Tibial artery (tissue), 4 donors: ENCODE measurements around the gene RAPGEF4.

Experiments
- DNase-seq, 2 donors: peaks; one replicate each; pipeline ENCODE4 v3.0.0-alpha.2; 2019
- H3K27ac ChIP-seq, 2 donors: fragments of 200-600 bp; sonication (generic) in 1 of 2; 1 replicate in 1 of 2; 2 replicates in 1 of 2; pipeline ENCODE4 v1.5.1; 2018 to 2019; ENCODE audit warnings: mild to moderate bottlenecking in 1 of 2
- H3K27me3 ChIP-seq, 2 donors: fragments of 200-600 bp; sonication (generic) in 1 of 2; one replicate each; pipeline versions ENCODE4 v1.5.1 to v1.6.0; 2016 to 2019
- H3K36me3 ChIP-seq, 3 donors: fragments of 200-600 bp; sonication (generic) in 2 of 3; one replicate each; pipeline ENCODE4 v1.5.1; 2016 to 2019; ENCODE audit warnings: mild to moderate bottlenecking in 2 of 3
- H3K4me1 ChIP-seq, 4 donors: fragments of 200-600 bp; sonication (generic) in 2 of 4; 1 replicate in 3 of 4; 2 replicates in 1 of 4; pipeline ENCODE4 v1.5.1; 2016 to 2019
- H3K4me3 ChIP-seq, 2 donors: fragments of 200-600 bp; sonication (generic) in 1 of 2; 1 replicate in 1 of 2; 2 replicates in 1 of 2; pipeline ENCODE4 v1.5.1; 2018 to 2019; ENCODE audit warnings: mild to moderate bottlenecking in 2 of 2
- H3K9me3 ChIP-seq, 3 donors: fragments of 200-600 bp; sonication (generic) in 1 of 3; one replicate each; pipeline ENCODE4 v1.5.1; 2016 to 2019
- CTCF ChIP-seq, 2 experiments: fragments of 200-600 bp in 1 of 2; fragments of 450-650 bp in 1 of 2; IDR thresholded peaks; one replicate each; pipeline ENCODE4 v1.5.1; 2017 to 2019; ENCODE audit warnings: antibody characterized with exemption in 2 of 2, mild to moderate bottlenecking in 1 of 2, moderate library complexity in 1 of 2
- intact Hi-C: fragments of 100-400 bp; cut with DNase I; formaldehyde crosslinking; loops from one replicate; pipeline ENCODE4 v1.15.0; 2023; ENCODE audit warnings: low total_unique reads

Gene RAPGEF4

GRCh38 chr2:172949522-172949921 is 213.9 kb downstream of the RAPGEF4 start:
- intact Hi-C loops, result no loop called here
- no peaks in the 10 kb centered on the region for H3K27me3 ChIP-seq
- no peaks in the 10 kb centered on the region for H3K36me3 ChIP-seq
- no peak overlapping the region for H3K4me3 ChIP-seq
- H3K4me1 ChIP-seq, result no peaks in the 10 kb centered on the region
- TF ChIP-seq CTCF (IDR thresholded peaks at IDR 0.05), result no peak
- DNase-seq, result no peak
- no peak overlapping the region for H3K27ac ChIP-seq
- H3K9me3 ChIP-seq, result no peaks in the 10 kb centered on the region

GRCh38 chr2:172950565-172950964 is 214.9 kb downstream of the RAPGEF4 start:
- Histone ChIP-seq H3K27ac (no peak overlapping the region), H3K27me3 (no peaks in the 10 kb centered on the region), H3K4me1 (no peaks in the 10 kb centered on the region), H3K4me3 (no peak overlapping the region), H3K36me3 (no peaks in the 10 kb centered on the region), H3K9me3 (no peaks in the 10 kb centered on the region)
- intact Hi-C loops, result no loop called here
- no peak for TF ChIP-seq CTCF (IDR thresholded peaks at IDR 0.05)
- no peak for DNase-seq

- TF ChIP-seq CTCF (IDR thresholded peaks at IDR 0.05), result no peak
- intact Hi-C loops, result no loop called here
Measured at GRCh38 chr2:172951554-172951953, 215.9 kb downstream of the RAPGEF4 start.

GRCh38 chr2:172953411-172953810 is 217.8 kb downstream of the RAPGEF4 start:
- intact Hi-C loops, result no loop called here
- no peaks in the 10 kb centered on the region for H3K27me3 ChIP-seq
- no peak overlapping the region for H3K4me3 ChIP-seq
- H3K9me3 ChIP-seq, result no peaks in the 10 kb centered on the region
- DNase-seq, result no peak
- no peaks in the 10 kb centered on the region for H3K4me1 ChIP-seq
- TF ChIP-seq CTCF (IDR thresholded peaks at IDR 0.05), result no peak
- H3K36me3 ChIP-seq, result no peaks in the 10 kb centered on the region
- H3K27ac ChIP-seq, result no peak overlapping the region

More at GRCh38 chr2:172951554-172951953, 215.9 kb downstream of the RAPGEF4 start:
- Histone ChIP-seq H3K36me3 (no peaks in the 10 kb centered on the region), H3K9me3 (no peaks in the 10 kb centered on the region), H3K27ac (no peak overlapping the region), H3K4me3 (no peak overlapping the region), H3K27me3 (no peaks in the 10 kb centered on the region), H3K4me1 (no peaks in the 10 kb centered on the region)
- no peak for DNase-seq

GRCh38 chr2:172953970-172954852 is 218.6 kb downstream of the RAPGEF4 start:
- Histone ChIP-seq H3K9me3 (no peaks in the 10 kb centered on the region), H3K4me3 (no peak overlapping the region), H3K27ac (no peak overlapping the region), H3K4me1 (no peaks in the 10 kb centered on the region), H3K27me3 (no peaks in the 10 kb centered on the region), H3K36me3 (no peaks in the 10 kb centered on the region)
- intact Hi-C loops, result no loop called here
- DNase-seq, result no peak
- TF ChIP-seq CTCF (IDR thresholded peaks at IDR 0.05), result no peak
